Stimulated activated CD4-positive, alpha-beta T cell treated with anti-CD3 and anti-CD28 coated beads, TNF-alpha, amount 100 ng/mL, for 48 hours (primary cell): ENCODE measurements around the gene MAP2K4.
"Not testable (repeated sequence)": the region's sequence is repeated elsewhere in the genome, so short reads cannot be mapped to it uniquely, and the experiment has no call there.

Source experiments
- DNase-seq, 3 donors: peaks; one replicate each; pipeline ENCODE4 v3.0.0-alpha.2; 2020; ENCODE audit warnings: low read depth in 3 of 3

The MAP2K4 gene

GRCh38 chr17:12140685-12141084, 120.0 kb downstream of the MAP2K4 start:
- no peak for DNase-seq

GRCh38 chr17:12162187-12162586, 141.5 kb downstream of the MAP2K4 start:
- DNase-seq, result not testable (repeated sequence)

GRCh38 chr17:12164085-12164484, 143.4 kb downstream of the MAP2K4 start:
- DNase-seq, result no peak

GRCh38 chr17:12178644-12179330, 158.1 kb downstream of the MAP2K4 start:
- DNase-seq, result no peak

- peak in 2 of 3 donors; percentile 11 to 19 for DNase-seq
Observed at GRCh38 chr17:12180644-12181261, 160.1 kb downstream of the MAP2K4 start.

- no peak for DNase-seq
Observed at GRCh38 chr17:12187658-12188057, 167.0 kb downstream of the MAP2K4 start.

GRCh38 chr17:12193144-12193735, 172.6 kb downstream of the MAP2K4 start:
- DNase-seq, result no peak
